ENCODE measurements around the gene JSRP1.

The JSRP1 gene

DNA sequence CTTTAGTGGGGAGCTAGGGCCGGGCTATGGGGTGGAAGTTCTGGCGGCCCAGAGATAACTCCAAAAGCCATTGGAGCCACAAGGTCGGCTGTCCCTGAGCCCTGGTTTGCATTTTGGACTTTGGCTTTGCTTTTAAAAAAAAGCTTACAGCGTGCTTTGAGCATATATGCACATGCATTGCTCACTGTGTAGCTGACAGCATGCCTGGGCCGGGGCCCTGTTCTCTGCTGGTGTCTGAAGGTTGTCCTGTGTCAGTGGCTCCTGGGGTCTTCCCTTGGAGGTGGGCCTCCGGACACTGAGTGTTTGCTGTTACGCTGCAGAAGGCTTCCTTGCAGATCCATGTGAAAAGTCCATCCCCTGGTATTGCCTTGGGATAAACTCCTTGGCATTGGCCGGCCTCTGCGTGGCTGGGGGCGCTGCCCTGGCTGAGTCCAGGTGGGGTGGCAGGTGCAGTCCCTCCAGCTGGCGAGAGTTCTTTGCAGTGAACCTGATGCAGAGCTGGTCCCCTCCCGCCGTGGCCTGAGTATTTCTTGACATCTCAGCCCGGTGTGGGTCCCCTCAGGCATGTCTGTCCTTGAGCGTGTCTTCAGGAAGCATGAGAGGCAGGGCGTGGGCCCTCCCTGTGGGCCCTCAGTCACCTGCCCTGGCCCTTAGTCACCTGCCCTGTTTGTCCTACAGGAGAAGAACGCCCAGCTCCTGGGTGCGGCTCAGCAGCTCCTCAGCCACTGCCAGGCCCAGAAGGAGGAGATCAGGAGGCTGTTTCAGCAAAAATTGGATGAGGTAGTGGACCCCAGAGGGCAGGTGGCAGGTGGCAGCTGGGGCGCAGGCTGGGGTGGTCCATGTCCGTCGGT lies 43.1 kb downstream of the JSRP1 start:
- DNase-seq: no peak

DNA sequence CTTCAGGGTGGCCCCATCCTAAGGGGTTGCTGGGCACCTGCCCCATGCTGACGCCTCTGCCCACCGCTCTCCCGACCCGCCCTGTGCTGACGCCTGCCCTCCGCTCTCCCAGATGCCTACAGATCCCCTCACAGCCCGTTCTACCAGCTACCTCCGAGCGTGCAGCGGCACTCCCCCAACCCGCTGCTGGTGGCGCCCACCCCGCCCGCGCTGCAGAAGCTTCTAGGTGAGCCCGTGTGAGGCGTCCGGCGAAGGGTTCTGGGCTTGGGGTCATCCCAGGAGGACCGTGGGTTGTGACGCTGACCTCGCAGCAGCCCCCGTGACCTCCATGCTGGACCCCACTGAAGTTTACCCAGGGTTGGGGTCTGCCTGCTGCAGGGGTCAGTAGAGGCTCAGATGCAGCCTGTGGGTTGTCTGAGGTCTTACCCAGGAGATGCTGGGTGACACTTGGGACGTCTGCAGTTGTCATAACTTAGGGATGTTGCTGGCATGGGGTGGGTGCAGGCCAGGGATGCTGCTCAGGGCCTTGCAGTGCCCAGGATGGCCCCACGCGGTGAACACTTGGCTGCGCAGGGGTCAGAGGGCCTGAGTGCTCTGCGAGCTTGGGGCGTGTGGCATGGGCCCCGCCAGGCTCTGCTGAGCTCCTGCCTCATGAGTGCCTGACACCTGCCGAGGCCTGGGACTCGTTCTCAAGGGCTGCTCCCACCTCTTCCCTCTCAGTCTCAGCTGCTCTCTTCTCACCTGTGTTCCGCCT lies 45.1 kb downstream of the JSRP1 start:
- no peak for DNase-seq

DNA sequence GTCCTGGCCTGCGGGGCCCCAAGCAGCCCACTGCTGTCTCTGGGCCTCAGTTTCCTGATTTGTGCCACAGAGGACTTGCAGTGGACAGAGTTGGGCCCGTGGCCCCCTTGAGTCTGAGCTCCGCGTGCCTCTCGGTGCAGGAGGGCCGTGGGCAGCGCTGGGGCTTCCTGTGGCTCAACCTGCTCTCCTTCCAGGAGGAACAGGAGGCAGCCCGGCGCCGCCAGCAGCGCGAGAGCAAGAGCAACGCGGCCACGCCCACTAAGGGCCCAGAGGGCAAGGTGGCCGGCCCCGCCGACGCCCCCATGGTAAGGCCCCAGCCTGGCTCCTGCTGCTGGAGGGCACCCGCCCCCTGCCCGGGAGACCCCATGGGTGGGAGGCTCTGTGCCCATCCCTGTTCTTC lies 46.0 kb downstream of the JSRP1 start:
- no peak for DNase-seq

DNA sequence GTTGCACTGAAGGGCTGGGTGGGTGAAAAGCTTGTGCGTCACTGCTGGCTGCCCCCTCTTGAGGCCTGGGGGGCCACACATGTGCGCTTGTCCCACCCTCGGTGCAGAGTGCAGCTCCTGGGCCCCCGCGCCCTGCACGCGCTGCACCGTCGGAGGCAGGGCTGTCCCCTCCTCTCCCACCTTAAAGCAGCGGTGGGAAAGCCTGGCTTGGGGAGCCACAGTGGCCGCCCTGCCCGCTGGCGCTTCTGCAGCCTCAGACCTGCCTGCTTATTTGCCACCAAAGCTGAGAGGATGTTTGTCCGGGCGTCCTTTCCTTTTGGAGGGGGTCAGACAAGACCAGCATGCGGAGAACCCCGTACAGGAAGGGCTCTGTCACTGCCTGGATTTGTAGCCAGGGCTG lies 46.8 kb downstream of the JSRP1 start:
- DNase-seq: no peak

DNA sequence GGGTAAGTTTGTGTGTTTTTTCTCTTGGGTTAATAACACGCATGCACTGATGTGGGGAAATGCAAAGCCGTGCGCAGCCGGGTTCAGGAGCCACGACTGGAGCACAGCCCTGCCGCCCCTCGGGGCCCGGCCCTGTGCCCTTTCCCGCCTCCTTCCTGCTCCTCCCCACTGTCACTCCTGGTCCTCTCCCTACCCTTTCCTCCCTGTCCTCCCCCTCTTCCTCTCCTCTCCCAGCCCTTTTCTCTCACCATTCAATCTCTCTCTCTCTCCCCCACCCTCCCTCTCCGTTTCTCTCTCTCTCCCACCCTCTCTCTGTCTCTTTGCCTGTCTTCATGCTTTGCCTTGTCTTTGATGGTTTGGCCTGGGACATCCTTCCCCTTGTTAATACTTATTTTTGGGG lies 47.2 kb downstream of the JSRP1 start:
- DNase-seq: no peak

DNA sequence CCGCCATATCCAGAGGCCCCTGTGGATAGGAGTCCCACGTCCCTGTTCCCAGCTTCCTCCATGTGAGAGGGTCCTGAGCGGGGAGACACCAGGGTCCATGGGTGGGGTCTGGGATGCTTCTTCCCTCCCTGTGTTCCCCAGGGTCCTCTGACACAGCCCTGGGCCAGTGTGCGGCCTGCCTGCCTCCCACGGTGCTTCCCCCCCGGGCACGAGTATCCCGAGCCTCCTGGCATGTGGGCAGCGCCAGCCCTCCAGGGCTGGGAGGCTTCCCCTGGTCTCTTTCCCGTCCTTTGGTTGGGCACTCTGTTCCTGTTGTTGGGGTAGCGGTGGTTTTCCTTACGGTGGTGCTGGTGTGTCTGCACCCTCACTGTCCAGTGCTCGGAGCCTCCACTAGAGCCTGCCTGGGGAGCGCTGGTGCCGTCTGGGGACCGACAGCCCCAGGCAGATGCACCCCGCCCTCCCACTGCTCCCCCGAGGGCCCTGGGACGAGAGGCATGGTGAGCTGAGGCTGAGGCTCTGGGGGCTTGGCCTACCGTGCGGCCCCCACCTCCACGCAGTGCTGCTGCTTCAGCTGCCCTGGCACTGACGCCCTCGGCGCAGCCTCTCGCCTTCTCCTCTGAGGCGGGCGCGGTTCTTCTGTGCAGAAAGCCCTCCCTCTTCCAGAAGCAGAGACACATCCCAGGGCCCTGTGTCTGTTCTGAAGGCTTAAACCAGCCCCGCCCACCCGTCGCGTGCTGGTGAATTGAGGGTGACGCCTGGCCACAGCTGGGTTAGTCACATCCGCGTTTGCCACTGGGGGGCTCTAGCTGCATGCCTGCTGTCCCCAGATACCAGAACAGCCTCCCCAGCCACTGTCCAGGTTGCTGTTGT lies 48.0 kb downstream of the JSRP1 start:
- peak; percentile 30 for DNase-seq

DNA sequence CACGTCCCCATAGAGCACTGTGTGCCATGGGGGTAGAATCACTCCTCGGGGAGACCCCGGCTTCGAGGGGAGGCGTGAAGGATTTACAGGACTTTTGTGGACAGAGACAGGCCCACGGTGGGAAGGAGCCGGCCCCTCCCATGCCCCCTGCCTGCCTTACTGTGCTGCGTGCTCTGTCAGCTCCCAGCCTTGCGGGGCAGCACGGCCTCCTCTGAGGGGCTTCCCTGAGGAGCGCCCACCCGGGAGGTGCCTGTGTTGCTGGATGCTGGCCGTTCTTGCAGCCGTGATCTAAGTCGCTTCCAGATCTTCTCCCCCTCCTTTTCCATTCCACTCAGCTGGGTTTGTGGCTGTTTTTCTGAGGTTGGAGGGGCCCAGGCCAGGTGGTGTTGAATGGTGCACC lies 49.2 kb downstream of the JSRP1 start:
- DNase-seq: no peak

DNA sequence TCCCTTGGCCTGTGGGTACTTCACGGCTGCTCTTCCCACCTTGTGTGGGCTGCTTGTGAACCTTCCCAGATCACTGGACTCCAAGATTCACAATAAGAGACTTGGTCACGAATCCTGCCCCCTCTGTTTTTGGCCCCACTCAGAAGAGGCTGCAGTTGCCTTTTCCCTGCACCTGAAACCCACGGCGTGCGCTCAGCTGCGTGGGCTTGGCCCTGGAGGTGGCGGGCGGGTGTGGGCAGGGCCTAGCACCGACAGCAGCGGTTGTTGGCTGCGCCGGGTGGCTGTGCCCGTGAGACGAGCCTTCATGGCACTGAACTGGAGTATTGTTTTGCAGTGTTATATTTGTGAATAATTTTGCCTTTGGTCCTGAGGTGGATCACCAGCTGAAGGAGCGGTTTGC lies 53.9 kb downstream of the JSRP1 start:
- DNase-seq: no peak

Data from stimulated activated CD4-positive, alpha-beta T cell treated with anti-CD3 and anti-CD28 coated beads, Interleukin-15, amount 100 ng/mL, for 24 hours (primary cell).